OCI-M1 (cell line): Measurements from ENCODE around the gene ZNF92.
"Not testable (repeated sequence)": the region's sequence is repeated elsewhere in the genome, so short reads cannot be mapped to it uniquely, and the experiment has no call there.

Experiments used
- DNase-seq: peaks from one replicate; lab custom pipeline; 2025; lab: John Stamatoyannopoulos, UW

ZNF92 gene

GRCh38 chr7:65373608-65374351, at the start of gene ZNF92:
ZNF92 (plus strand) TSS chr7:65373855; CDS start chr7:65373998, 143 bp downstream.
- DNase-seq: peak; percentile 100

GRCh38 chr7:65325793-65326432, 47.7 kb upstream of the ZNF92 start:
- peak; percentile 76 for DNase-seq

- no peak for DNase-seq
Observed at GRCh38 chr7:65338346-65338745, 35.3 kb upstream of the ZNF92 start.

- DNase-seq: no peak
Observed at GRCh38 chr7:65339257-65339656, 34.4 kb upstream of the ZNF92 start.

GRCh38 chr7:65342723-65343629, 30.7 kb upstream of the ZNF92 start:
- DNase-seq: no peak

- not testable (repeated sequence) for DNase-seq
Observed at GRCh38 chr7:65344541-65344940, 29.1 kb upstream of the ZNF92 start.

- DNase-seq: no peak
Observed at GRCh38 chr7:65354263-65354662, 19.4 kb upstream of the ZNF92 start.

- no peak for DNase-seq
Observed at GRCh38 chr7:65369843-65370242, 3.8 kb upstream of the ZNF92 start.

GRCh38 chr7:65371468-65371867, 2.2 kb upstream of the ZNF92 start:
- DNase-seq: no peak

- DNase-seq: no peak
Observed at GRCh38 chr7:65379318-65379717, 5.7 kb downstream of the ZNF92 start.

- DNase-seq: no peak
Observed at GRCh38 chr7:65381742-65382141, 8.1 kb downstream of the ZNF92 start.

- no peak for DNase-seq
Observed at GRCh38 chr7:65382452-65382851, 8.8 kb downstream of the ZNF92 start.

- no peak for DNase-seq
Observed at GRCh38 chr7:65387891-65388290, 14.2 kb downstream of the ZNF92 start.

- DNase-seq: no peak
Observed at GRCh38 chr7:65390588-65390987, 16.9 kb downstream of the ZNF92 start.

- DNase-seq: no peak
Observed at GRCh38 chr7:65397730-65398142, 24.1 kb downstream of the ZNF92 start.

GRCh38 chr7:65398671-65399070, 25.0 kb downstream of the ZNF92 start:
- not testable (repeated sequence) for DNase-seq

- not testable (repeated sequence) for DNase-seq
Observed at GRCh38 chr7:65399101-65399500, 25.4 kb downstream of the ZNF92 start.

- DNase-seq: peak; percentile 49
Observed at GRCh38 chr7:65404020-65404419, 30.4 kb downstream of the ZNF92 start.

GRCh38 chr7:65406706-65407105, 33.1 kb downstream of the ZNF92 start:
- DNase-seq: not testable (repeated sequence)

GRCh38 chr7:65409363-65409762, 35.7 kb downstream of the ZNF92 start:
- DNase-seq: no peak

- no peak for DNase-seq
Observed at GRCh38 chr7:65411249-65411648, 37.6 kb downstream of the ZNF92 start.

- no peak for DNase-seq
Observed at GRCh38 chr7:65422670-65423069, 49.0 kb downstream of the ZNF92 start.
